Measurements from ENCODE around the gene POGZ.

DNA sequence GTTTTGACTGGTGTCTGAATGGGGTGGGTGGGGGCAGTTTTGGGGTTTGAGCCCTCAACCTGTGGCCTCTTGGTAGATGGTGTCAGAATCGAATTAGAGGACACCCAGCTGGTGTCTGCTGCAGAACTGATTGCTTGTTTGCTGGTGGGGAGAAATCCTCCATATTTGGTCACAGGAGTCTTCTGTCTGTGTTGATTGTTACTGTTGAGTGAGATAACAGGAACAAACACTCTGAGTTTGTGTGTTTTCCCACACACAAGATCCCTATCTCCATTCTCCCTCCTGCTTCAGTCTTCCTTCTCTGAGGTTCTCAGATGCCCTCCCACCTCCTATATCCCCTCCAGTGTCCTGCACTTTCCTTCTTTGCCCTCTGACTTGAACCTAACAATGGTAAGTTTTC is 32.8 kb upstream of the POGZ start:
- TF ChIP-seq POLR2AphosphoS5 (IDR thresholded peaks at IDR 0.05; ENCODE audit: low read depth) = no peak
- TF ChIP-seq, protein P1, sequence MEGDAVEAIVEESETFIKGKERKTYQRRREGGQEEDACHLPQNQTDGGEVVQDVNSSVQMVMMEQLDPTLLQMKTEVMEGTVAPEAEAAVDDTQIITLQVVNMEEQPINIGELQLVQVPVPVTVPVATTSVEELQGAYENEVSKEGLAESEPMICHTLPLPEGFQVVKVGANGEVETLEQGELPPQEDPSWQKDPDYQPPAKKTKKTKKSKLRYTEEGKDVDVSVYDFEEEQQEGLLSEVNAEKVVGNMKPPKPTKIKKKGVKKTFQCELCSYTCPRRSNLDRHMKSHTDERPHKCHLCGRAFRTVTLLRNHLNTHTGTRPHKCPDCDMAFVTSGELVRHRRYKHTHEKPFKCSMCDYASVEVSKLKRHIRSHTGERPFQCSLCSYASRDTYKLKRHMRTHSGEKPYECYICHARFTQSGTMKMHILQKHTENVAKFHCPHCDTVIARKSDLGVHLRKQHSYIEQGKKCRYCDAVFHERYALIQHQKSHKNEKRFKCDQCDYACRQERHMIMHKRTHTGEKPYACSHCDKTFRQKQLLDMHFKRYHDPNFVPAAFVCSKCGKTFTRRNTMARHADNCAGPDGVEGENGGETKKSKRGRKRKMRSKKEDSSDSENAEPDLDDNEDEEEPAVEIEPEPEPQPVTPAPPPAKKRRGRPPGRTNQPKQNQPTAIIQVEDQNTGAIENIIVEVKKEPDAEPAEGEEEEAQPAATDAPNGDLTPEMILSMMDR (IDR thresholded peaks at IDR 0.05; ENCODE audit: insufficient read depth, low read length) = no peak
- TF ChIP-seq SPI1 (IDR thresholded peaks at IDR 0.05; ENCODE audit: borderline replicate concordance, low read depth) = no peak
